ENCODE results near the gene DIPK1A.

DIPK1A gene

DNA sequence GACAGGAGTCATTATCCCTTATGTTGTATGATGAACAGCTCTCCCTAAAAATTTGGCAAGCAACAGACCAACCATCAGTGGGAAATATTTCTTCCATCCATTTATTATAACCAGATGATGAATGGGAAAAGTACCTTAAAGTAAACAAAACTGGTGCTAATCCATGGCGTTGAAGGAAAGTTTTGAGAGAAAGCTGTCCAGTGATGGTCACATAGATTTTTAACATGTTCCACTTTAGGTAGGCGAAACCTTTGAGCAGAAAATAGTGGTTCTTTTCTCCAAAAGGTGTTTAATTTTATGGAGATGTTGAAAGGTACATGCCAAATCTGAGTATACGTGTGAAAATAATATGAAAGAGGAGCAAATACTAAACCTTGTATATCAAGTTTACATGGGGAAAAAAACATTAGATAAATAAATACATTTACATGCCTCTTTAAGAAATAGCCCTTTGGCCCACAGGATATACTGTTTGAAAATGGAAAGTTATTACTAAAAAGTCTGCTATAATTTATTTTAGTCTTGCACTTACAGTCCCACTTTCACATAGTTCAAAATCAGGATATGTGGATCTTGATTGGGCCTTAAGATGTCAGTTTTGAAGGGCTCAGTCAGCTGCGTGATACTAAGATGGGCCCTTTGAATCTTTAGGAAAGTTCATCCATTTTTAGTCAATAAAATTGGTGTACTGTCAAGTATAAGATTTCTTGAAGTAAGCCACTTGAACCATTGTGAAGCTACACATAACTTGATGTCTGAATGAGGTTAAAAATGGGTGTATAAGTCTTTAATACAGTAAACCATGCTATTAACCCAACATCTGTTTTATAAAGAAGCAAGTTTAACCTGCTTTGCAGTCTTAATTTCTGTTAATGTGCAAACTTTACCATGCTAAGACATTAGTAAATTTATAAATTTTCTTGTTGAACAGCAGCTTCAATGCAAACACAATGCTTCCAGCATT, 118.9 kb downstream of the DIPK1A start:
- DNase-seq (ENCODE audit: low read depth in 2 of 2), result no peak

- no peak for DNase-seq (ENCODE audit: low read depth in 2 of 2)
Observed at GRCh38 chr1:92840600-92840999, 120.7 kb downstream of the DIPK1A start.

DNA sequence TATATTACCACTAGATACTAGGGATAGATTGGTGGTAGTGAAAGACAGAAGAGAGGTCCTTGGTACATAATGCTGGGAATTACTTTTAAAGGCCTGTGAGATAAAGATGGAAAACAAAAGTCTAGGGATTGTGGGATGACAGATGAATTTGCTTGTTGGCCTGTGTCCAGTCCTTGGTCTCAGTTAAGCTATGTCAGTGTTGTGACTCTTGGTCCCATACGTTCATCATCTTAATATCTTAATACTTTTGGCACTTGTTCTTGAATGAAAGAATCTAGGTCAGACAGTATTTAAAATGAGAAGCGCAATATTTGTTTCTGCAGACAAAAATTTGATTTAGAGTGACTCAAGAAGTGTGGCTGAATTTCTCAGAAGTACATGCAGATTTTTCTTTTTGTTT, 121.8 kb downstream of the DIPK1A start:
- DNase-seq (ENCODE audit: low read depth in 2 of 2), result no peak

GRCh38 chr1:92838519-92838918, 122.7 kb downstream of the DIPK1A start:
- no peak for DNase-seq (ENCODE audit: low read depth in 2 of 2)

- DNase-seq (ENCODE audit: low read depth in 2 of 2), result no peak
Observed at GRCh38 chr1:92837062-92837461, 124.2 kb downstream of the DIPK1A start.

DNA sequence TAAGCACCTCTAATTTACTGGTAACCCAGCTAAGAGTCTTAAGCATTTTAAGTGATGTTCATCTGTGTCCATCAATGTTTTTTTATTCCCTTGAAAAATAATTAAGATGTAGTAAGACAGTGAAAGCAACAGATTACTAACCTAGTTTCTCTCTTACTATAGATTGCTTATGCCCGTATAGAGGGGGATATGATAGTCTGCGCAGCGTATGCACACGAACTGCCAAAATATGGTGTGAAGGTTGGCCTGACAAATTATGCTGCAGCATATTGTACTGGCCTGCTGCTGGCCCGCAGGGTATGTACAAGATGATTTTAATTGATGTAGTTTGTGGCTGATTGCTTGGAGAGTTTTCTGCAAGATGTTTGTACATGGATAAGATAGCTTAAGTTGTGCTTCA, 126.6 kb downstream of the DIPK1A start:
- DNase-seq (ENCODE audit: low read depth in 2 of 2), result no peak

GRCh38 chr1:92833840-92834239, 127.4 kb downstream of the DIPK1A start:
- DNase-seq (ENCODE audit: low read depth in 2 of 2), result peak in 1 of 2 donors; percentile 4

DNA sequence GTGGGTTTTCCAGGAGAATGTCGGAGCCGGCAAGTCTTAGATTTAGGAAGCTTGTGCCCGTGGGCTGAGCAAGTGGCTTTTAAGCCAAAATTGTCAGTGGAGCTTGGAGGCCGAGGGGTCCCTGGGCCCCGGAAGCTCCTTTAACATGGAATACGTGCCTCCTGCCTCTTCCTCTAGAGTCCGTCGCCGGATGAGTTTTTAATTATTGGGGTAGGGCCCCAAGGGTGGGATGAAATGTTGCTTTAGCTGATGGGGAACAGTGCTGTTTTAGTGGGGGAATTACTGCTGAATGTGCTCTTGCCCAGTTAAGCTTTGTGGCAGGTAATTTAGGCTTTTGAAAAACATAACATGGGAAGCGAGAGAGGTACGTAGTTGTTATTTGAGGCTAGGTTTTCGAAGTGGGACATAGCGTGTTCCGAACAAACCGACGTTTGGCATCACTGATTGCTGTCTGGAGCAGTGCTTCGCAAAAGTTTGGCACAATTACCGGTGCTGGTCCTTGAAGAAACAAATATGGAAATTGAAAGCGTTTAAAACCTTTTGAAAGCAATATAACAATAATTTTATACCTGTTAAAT, 128.6 kb downstream of the DIPK1A start:
- DNase-seq (ENCODE audit: low read depth in 2 of 2), result no peak

DNA sequence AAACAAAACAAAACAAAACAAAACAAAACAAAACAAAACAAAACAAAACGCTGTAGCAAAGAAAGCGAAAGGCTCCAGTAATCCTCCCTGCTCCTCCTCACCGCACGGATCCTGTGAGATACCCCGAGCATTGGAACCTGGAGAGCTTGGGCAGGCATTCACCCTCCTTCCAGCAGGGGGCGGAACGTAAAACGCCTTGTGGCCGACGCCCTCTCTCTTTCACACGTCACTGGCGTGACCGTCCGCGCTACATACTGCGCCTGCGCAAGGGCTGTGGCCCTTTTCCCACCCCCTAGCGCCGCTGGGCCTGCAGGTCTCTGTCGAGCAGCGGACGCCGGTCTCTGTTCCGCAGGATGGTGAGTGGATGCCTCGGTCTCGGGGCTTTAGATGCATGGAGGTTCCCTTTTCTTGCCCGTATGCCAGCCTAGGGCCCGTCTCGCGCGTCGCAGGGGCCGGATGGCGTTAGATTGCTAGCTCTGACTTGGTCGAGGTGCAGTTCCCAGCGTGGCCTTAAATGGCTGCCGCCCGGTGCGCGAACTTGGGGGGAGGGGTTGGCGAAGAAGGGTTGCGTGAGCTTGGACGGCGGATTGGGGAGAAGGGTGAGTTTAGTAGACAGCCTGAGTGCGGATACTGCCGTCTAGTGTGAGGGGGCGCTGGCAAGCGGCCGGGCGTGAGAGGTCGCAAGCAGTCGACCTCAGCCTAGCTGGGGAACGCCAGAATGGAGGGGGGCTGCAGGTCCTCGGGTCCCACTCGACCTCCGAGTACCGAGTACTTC, 129.3 kb downstream of the DIPK1A start, which contains the start of gene RPL5:
RPL5 (plus strand) TSS at position 279 of the 775 bp plus-strand sequence; CDS start at position 354, 75 bp downstream.
- peak; percentile 94 to 97 for DNase-seq (ENCODE audit: low read depth in 2 of 2)

- no peak for DNase-seq (ENCODE audit: low read depth in 2 of 2)
Observed at GRCh38 chr1:92831368-92831761, 129.9 kb downstream of the DIPK1A start.

- DNase-seq (ENCODE audit: low read depth in 2 of 2), result no peak
Observed at GRCh38 chr1:92826792-92827191, 134.5 kb downstream of the DIPK1A start.

DNA sequence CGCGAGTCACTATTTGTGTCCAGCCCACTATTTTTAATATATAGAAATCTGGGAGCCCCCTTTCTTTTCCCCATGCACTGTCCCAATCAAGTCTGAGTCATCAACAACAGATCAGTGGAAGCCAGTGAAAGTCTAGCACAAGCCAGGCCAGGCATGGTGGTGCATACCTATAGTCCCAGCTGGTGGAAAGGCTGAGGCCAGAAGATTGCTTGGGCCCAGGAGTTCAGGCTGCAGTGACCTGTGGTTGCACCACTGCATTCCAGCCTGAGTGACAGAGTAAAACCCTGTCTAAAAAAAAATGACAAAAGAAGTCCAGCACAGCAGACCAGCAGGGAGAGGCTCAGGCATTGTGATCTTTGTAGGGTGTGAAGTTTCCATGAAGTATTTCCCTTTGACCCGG, 138.4 kb downstream of the DIPK1A start:
- no peak for DNase-seq (ENCODE audit: low read depth in 2 of 2)

GRCh38 chr1:92820551-92820950, 140.7 kb downstream of the DIPK1A start:
- DNase-seq (ENCODE audit: low read depth in 2 of 2), result no peak

- DNase-seq (ENCODE audit: low read depth in 2 of 2), result no peak
Observed at GRCh38 chr1:92820024-92820423, 141.2 kb downstream of the DIPK1A start.

- DNase-seq (ENCODE audit: low read depth in 2 of 2), result no peak
Observed at GRCh38 chr1:92817986-92818764, 143.1 kb downstream of the DIPK1A start.

- no peak for DNase-seq (ENCODE audit: low read depth in 2 of 2)
Observed at GRCh38 chr1:92817137-92817697, 144.0 kb downstream of the DIPK1A start.

DNA sequence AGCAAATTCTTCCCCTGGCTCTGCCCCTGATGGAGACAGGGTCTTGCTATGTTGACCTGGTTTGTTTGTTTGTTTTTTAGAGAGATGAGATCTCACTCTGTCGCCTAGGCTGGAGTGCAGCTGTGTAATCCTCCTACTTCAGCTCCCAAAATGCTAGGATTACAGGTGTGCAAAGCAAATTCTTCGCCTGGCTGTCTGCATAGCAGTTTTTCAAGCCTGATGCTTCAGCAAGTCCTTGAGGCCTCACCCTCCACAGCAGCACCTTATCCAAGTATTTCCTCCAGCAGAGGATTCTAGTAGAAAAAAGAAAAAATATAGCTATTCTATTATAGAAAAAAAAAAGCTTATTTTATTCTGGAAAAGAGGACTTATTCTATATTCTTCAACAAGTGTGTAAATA, 144.5 kb downstream of the DIPK1A start:
- no peak for DNase-seq (ENCODE audit: low read depth in 2 of 2)

DNA sequence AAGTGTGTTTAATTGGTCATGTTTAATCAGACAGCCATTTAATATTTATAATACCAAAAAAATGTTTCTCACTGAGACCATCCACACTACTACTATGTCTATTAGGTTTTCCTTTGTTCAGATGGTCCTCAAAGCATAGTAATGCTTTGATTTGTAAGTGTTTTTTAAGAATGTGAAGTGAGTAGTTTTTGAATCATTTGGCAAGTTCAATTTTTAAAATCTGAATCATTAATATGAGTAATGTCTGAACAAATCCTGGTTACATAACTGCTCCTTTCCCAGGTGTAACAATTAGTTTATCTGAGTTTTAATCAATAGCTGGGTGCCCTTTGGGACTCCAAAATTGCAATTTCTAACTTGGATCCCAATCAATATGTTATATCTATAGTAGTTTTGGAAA, 152.9 kb downstream of the DIPK1A start:
- no peak for DNase-seq (ENCODE audit: low read depth in 2 of 2)

DNA sequence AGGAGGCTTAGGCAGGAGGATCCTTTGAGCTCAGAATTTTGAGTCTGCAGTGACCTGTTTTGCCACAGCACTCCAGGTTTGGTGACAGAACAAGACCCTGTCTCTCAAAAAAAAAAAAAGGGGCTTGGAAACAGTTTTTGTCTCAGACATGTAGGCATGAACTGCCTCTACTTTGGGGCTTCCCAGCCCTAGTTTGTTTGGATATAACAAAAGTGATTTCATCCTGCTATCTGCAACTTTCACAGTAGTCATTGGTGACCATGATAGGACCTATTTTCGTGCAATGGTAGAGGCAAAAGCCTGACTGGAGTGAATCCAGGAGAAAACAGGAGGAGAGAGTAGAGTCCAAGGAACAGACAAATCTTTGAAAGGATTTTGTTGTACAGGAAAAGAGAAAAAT, 156.0 kb downstream of the DIPK1A start:
- no peak for DNase-seq (ENCODE audit: low read depth in 2 of 2)

GRCh38 chr1:92804721-92805201, 156.5 kb downstream of the DIPK1A start:
- no peak for DNase-seq (ENCODE audit: low read depth in 2 of 2)

Measured in stimulated activated CD4-positive, alpha-beta T cell treated with anti-CD3 and anti-CD28 coated beads, Interleukin-4, amount 100 ng/mL, for 48 hours (primary cell).